Erythroblast (primary cell): ENCODE results near the gene NRXN3.

ENCODE experiments used
- GATA1 ChIP-seq: IDR thresholded peaks from 2 replicates; pipeline ENCODE4 v1.6.1; 2011; ENCODE audit warnings: low read depth, mild to moderate bottlenecking, control low read depth, low read length, moderate library complexity
- POLR2A ChIP-seq: IDR thresholded peaks from 2 replicates; pipeline ENCODE4 v1.6.1; 2011; ENCODE audit warnings: mild to moderate bottlenecking, low read length

DNA sequence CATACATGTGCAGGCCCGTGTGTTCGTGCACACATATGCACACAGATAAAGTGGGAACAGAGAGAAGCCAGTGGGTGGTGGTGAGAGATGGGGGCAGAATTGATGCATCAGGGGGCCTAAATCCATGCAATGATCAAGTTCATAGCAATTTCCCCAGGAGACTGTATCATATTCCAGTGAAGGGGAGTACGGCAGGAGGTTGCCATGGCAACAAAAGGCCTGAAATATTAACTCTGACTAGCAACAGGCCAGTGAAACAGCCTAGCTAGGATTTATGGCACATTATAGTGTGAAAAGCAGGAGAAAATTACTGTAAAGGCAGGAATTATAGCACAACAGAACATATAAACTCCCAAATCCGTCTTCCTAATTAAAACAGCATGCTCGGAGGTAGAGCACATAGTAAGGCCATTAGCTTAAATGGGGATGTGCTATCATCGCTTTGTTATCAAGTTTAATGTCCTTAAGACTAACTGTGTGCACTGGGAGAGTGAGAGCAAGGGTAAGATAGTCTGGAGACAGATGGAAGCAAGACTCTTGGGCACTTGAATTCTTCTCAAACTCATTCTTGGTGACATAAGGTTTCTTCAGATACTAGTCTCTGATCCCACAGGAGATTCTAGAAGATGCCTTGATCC, 1234.8 kb downstream of the NRXN3 start:
- TF ChIP-seq POLR2A, result no peak
- no peak for TF ChIP-seq GATA1
